Left lung (tissue), 8 donors: ENCODE results near the gene SVIL. TPM values are rescaled to one million over a fixed set of nuclear protein-coding genes. Genes with fewer than 3 reads are reported as not detected.

Experiments
- microRNA-seq, 2 donors: library from miRNA; unstranded; fragments of <30 nt; microRNA quantifications; one replicate each; pipeline ENCODE4, GENCODE V29; 2019
- polyA plus RNA-seq, 6 donors: library from polyadenylated mRNA; unstranded; fragments of 120-200 nt; gene quantifications; one replicate each; pipeline ENCODE4 v1.2.1, GENCODE V29; 2013; ENCODE audit not compliant: insufficient read length in 6 of 6
- total RNA-seq, 2 donors: library from RNA; stranded (reverse); fragmentation: NEBNext Ultra II Directional; extraction: Animal tissue kit (Norgen Biotek cat#: 25700); gene quantifications; one replicate each; pipeline ENCODE4 v1.2.1, GENCODE V29; 2021
- donor health status: DM: no; HTN: yes; CAD: no.
- donor health status: DM: no; HTN: no; CAD: no.

SVIL gene
- total and polyA plus RNA-seq, 8 donors, result 49.3 to 103 (median 54.9) TPM

Small RNA genes lying within 50 kb of the gene (microRNA-seq; reads per million reads assigned to microRNA genes)
- 0 reads per million in 2 donors for gene MIR604
- 0 reads per million in 2 donors for gene MIR938
